Stimulated activated naive CD4-positive, alpha-beta T cell treated with Interleukin-2 at 50 U/mL for 16 hours (primary cell): ENCODE results near the gene ZNF503.
"Not testable (repeated sequence)": the region's sequence is repeated elsewhere in the genome, so short reads cannot be mapped to it uniquely, and the experiment has no call there.

Experiments
- DNase-seq: peaks from one replicate; lab custom pipeline; 2025; lab: John Stamatoyannopoulos, UW

The ZNF503 gene

GRCh38 chr10:75395066-75395931, 6.3 kb downstream of the ZNF503 start:
- DNase-seq = no peak

GRCh38 chr10:75394221-75394620, 7.3 kb downstream of the ZNF503 start:
- DNase-seq = no peak

GRCh38 chr10:75392744-75393143, 8.8 kb downstream of the ZNF503 start:
- DNase-seq = no peak

GRCh38 chr10:75392271-75392670, 9.3 kb downstream of the ZNF503 start:
- DNase-seq = no peak

- no peak for DNase-seq
These were observed 11.4 kb downstream of the ZNF503 start for GRCh38 chr10:75390178-75390577.

GRCh38 chr10:75388082-75388481, 13.5 kb downstream of the ZNF503 start:
- DNase-seq = no peak

GRCh38 chr10:75386128-75386527, 15.4 kb downstream of the ZNF503 start:
- no peak for DNase-seq

GRCh38 chr10:75379817-75380216, 21.7 kb downstream of the ZNF503 start:
- no peak for DNase-seq

- DNase-seq = no peak
These were observed 22.3 kb downstream of the ZNF503 start for GRCh38 chr10:75379212-75379724.

- DNase-seq = no peak
These were observed 23.2 kb downstream of the ZNF503 start for GRCh38 chr10:75378379-75378778.

- no peak for DNase-seq
These were observed 23.7 kb downstream of the ZNF503 start for GRCh38 chr10:75377869-75378268.

GRCh38 chr10:75375838-75376237, 25.7 kb downstream of the ZNF503 start:
- DNase-seq = no peak

- no peak for DNase-seq
These were observed 30.6 kb downstream of the ZNF503 start for GRCh38 chr10:75371010-75371409.

GRCh38 chr10:75369838-75370237, 31.7 kb downstream of the ZNF503 start:
- DNase-seq = not testable (repeated sequence)

- DNase-seq = no peak
These were observed 33.7 kb downstream of the ZNF503 start for GRCh38 chr10:75367901-75368300.

- DNase-seq = no peak
These were observed 34.5 kb downstream of the ZNF503 start for GRCh38 chr10:75367021-75367487.

- no peak for DNase-seq
These were observed 38.1 kb downstream of the ZNF503 start for GRCh38 chr10:75363431-75363830.

- not testable (repeated sequence) for DNase-seq
These were observed 41.7 kb downstream of the ZNF503 start for GRCh38 chr10:75359876-75360275.

- DNase-seq = no peak
These were observed 42.6 kb downstream of the ZNF503 start for GRCh38 chr10:75358835-75359421.

GRCh38 chr10:75358132-75358531, 43.4 kb downstream of the ZNF503 start:
- no peak for DNase-seq

GRCh38 chr10:75357500-75357899, 44.1 kb downstream of the ZNF503 start:
- DNase-seq = no peak

GRCh38 chr10:75356484-75356883, 45.1 kb downstream of the ZNF503 start:
- no peak for DNase-seq

- DNase-seq = no peak
These were observed 45.9 kb downstream of the ZNF503 start for GRCh38 chr10:75355706-75356105.
